MG63 (cell line): ENCODE measurements around the gene MKRN2OS. TPM values are rescaled to one million over a fixed set of nuclear protein-coding genes. Genes with fewer than 3 reads are reported as not detected.

Experiments
- DNase-seq: peaks from one replicate; pipeline ENCODE4 v3.0.0-alpha.2; 2020
- H3K27me3 ChIP-seq: fragments of 250-450 bp; sonication (Bioruptor Pico); 2 replicates; pipeline ENCODE4 v1.5.1; 2020; ENCODE audit warnings: mild to moderate bottlenecking, moderate library complexity
- H3K36me3 ChIP-seq: fragments of 250-450 bp; sonication (Bioruptor Pico); 2 replicates; pipeline ENCODE4 v1.5.1; 2020; ENCODE audit warnings: mild to moderate bottlenecking, moderate library complexity
- H3K4me3 ChIP-seq: fragments of 250-450 bp; sonication (Bioruptor Pico); 2 replicates; pipeline ENCODE4 v1.5.1; 2020; ENCODE audit warnings: mild to moderate bottlenecking, moderate library complexity
- H3K9me3 ChIP-seq: fragments of 250-450 bp; sonication (Bioruptor Pico); 2 replicates; pipeline ENCODE4 v1.5.1; 2020; ENCODE audit warnings: mild to moderate bottlenecking, moderate library complexity
- total RNA-seq: library from RNA; depleted of rRNA; stranded (reverse); fragments of >200 nt; shearing (Covaris generic); gene quantifications from 2 replicates; pipeline ENCODE4 v1.2.3, GENCODE V29; 2014; ENCODE audit warnings: low replicate concordance; rRNA removed

The MKRN2OS gene
- total RNA-seq, 1 experiment from 2014 or later, result not detected

DNA sequence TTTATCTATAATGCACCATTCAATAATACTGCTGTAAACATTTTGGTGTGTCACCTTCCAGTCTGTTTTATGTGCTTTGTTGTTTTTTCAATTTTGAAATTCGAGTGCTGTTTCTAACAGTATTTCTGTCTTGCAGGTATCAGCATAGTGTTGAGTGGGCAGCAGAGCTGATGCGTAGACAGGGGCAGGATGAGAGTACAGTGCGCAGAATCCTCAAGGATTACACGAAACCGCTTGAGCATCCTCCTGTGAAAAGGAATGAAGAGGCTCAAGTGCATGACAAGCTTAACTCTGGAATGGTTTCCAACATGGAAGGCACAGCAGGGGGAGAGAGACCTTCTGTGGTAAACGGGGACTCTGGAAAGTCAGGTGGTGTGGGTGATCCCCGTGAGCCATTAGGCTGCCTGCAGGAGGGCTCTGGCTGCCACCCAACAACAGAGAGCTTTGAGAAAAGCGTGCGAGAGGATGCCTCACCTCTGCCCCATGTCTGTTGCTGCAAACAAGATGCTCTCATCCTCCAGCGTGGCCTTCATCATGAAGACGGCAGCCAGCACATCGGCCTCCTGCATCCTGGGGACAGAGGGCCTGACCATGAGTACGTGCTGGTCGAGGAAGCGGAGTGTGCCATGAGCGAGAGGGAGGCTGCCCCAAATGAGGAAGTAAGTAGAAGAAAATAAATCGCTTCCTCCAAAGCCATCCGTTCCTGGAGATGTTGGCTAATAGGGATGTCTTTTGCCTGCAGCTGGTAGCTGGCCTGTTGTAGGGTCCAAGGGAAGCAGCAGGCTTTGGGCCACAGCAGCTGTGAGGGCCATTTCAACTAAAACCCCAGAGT is 42.0 kb downstream of the MKRN2OS start:
- H3K36me3 ChIP-seq, result no peaks in the 10 kb centered on the region; the same call in 1 of the 2 replicates
- no peaks in the 10 kb centered on the region for H3K9me3 ChIP-seq
- H3K27me3 ChIP-seq, result no peaks in the 10 kb centered on the region
- no peak overlapping the region for H3K4me3 ChIP-seq
- DNase-seq, result no peak

DNA sequence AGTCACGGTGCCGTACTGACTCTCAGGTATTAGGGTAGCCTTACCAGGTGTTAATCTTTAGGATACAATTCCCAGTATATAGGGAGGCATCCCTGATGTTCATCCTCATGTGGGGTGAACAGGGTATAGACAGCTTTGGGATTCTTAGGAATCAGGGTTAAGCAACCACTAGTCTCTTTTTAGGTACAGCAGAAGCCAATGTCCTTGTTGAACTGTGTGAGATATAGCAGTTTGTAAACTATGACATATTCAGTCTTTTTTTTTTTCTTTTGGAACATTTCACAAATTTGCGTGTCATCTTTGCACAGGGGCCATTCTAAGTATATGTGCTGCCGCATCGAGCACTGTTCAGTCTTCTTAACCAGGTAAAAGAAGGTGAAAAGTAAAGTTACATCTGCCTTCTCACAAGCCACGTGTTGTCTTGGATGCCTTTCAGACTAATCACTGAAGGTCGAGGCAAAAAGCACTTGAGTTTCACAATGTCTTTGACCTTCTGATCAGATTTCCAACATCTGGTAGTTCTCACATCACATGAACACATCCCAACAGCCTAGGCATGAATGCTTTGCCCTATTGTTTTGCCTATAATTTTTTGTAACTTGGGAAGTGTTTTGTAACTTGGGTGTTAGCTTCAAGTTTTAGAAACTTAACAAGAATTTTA is 43.8 kb downstream of the MKRN2OS start:
- H3K27me3 ChIP-seq, result no peaks in the 10 kb centered on the region
- H3K36me3 ChIP-seq, result no peaks in the 10 kb centered on the region
- no peak for DNase-seq
- no peaks in the 10 kb centered on the region for H3K9me3 ChIP-seq
- H3K4me3 ChIP-seq, result no peak overlapping the region

- DNase-seq, result no peak
- Histone ChIP-seq H3K4me3 (no peak overlapping the region), H3K9me3 (no peaks in the 10 kb centered on the region), H3K27me3 (no peaks in the 10 kb centered on the region), H3K36me3 (peaks cover under 1% of the 10 kb centered on the region; the same call in 1 of the 2 replicates)
Observed at GRCh38 chr3:12499474-12499873, 45.8 kb downstream of the MKRN2OS start.

GRCh38 chr3:12496453-12496761 is 48.9 kb downstream of the MKRN2OS start:
- DNase-seq, result no peak
- Histone ChIP-seq H3K9me3 (no peaks in the 10 kb centered on the region), H3K27me3 (no peaks in the 10 kb centered on the region), H3K4me3 (no peak overlapping the region), H3K36me3 (peaks cover 14% of the 10 kb centered on the region)

- DNase-seq, result no peak
- no peaks in the 10 kb centered on the region for H3K9me3 ChIP-seq
- H3K4me3 ChIP-seq, result no peak overlapping the region
- H3K27me3 ChIP-seq, result no peaks in the 10 kb centered on the region
- H3K36me3 ChIP-seq, result peaks cover 14% of the 10 kb centered on the region
Observed at GRCh38 chr3:12495749-12496452, 49.4 kb downstream of the MKRN2OS start.

- no peaks in the 10 kb centered on the region for H3K27me3 ChIP-seq
- no peak for DNase-seq
- H3K9me3 ChIP-seq, result no peaks in the 10 kb centered on the region
- no peak overlapping the region for H3K4me3 ChIP-seq
- peaks cover 17% of the 10 kb centered on the region for H3K36me3 ChIP-seq
Observed at GRCh38 chr3:12490547-12490946, 54.8 kb downstream of the MKRN2OS start.

GRCh38 chr3:12489832-12490231 is 55.5 kb downstream of the MKRN2OS start:
- DNase-seq, result no peak
- Histone ChIP-seq H3K27me3 (no peaks in the 10 kb centered on the region), H3K9me3 (no peaks in the 10 kb centered on the region), H3K36me3 (peaks cover 17% of the 10 kb centered on the region), H3K4me3 (no peak overlapping the region)

Other genes starting within 250 kb of the MKRN2OS start
- gene TSEN2, start 61.0 kb downstream of the MKRN2OS start, total RNA-seq, result 14.5 and 24.5 TPM in 2 replicates
- 15.8 and 25.5 TPM in 2 replicates for gene MKRN2, start 11.6 kb upstream of the MKRN2OS start, total RNA-seq
- 62.0 and 96.8 TPM in 2 replicates for gene RAF1, start 118.6 kb upstream of the MKRN2OS start, total RNA-seq
- gene TMEM40, start 213.8 kb upstream of the MKRN2OS start, total RNA-seq, result not detected in 2 replicates